ENCODE measurements around the gene CNIH1. TPM values are rescaled to one million over a fixed set of nuclear protein-coding genes. Genes with fewer than 3 reads are reported as not detected.
"Not testable (repeated sequence)": the region's sequence is repeated elsewhere in the genome, so short reads cannot be mapped to it uniquely, and the experiment has no call there.

The CNIH1 gene
- total RNA-seq, 1 donor from 2014 or later = 86.8 TPM

DNA sequence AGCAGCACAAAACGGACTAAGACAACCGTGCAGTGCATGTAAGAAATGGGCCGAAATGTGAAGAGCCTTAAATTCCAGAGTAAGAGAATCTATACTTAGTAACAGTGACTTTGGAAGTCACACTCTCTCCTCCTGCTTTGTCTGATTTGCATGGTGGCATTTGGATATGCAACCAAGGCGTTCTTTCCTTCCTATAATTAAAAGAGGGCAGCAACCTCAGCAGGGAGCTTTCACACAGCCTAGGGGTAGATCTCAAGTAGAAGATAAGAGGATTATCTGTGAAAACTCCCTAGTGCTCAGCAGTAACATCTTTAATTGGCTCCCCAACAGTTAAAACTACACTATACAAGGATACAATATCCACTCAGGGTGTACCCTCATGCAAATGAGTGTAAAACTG lies 31.1 kb upstream of the CNIH1 start:
- DNase-seq (ENCODE audit: missing footprints) (no peak), ATAC-seq (peak; percentile 59)
- intact Hi-C loops (cut with DNase I) = no loop called here

- DNase-seq (ENCODE audit: missing footprints) (no peak), ATAC-seq (peak; percentile 79)
- intact Hi-C loops (cut with DNase I) = no loop called here
These were observed 30.5 kb upstream of the CNIH1 start for GRCh38 chr14:54471641-54472040.

- no peak for DNase-seq (ENCODE audit: missing footprints)
- intact Hi-C loops (cut with DNase I) = no loop called here
- no peak for ATAC-seq
These were observed 29.5 kb upstream of the CNIH1 start for GRCh38 chr14:54470701-54471100.

GRCh38 chr14:54467280-54467679 lies 26.1 kb upstream of the CNIH1 start:
- intact Hi-C loops (cut with DNase I) = no loop called here
- ATAC-seq (no peak), DNase-seq (ENCODE audit: missing footprints) (no peak)

DNA sequence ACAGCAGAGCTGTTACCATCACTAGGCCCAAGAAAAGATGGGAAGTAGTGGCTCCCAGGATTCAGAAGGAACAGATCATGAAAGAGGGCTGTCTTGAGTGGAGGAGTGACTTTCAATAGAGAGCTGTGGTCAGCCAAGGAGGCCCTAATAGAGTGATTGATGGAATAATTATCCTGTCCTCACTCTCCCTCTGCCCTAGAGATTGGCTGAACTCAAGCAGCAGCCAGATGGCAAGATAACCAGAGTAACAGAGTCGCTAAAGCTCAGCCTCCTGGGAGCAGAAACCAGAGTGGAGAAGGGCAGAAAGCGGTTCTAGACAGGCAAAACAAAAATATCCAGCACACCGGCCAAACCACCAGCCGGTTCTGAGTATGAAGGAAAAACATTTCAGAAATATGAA lies 24.5 kb upstream of the CNIH1 start:
- DNase-seq (ENCODE audit: missing footprints) (no peak), ATAC-seq (no peak)
- intact Hi-C loops (cut with DNase I) = no loop called here

GRCh38 chr14:54462048-54462447 lies 20.9 kb upstream of the CNIH1 start:
- intact Hi-C loops (cut with DNase I) = no loop called here
- ATAC-seq = no peak

DNA sequence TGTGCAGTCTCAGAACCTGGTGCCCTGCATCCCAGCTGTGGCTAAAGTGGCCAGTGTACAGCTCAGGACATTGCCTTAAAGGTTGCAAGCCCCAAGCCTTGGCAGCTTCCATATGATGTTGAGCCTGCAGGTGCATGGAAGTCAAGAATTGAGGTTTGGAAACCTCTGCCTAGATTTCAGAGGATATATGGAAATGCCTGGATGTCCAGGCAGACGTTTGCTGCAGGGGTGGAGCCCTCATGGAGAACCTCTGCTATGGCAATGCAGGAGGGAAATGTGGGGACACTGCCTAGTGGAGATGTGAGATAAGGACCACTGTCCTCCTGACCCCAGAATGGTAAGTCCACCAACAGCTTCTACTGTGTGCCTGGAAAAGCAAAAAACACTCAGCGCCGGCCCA lies 17.9 kb upstream of the CNIH1 start:
- no peak for DNase-seq (ENCODE audit: missing footprints)
- intact Hi-C loops (cut with DNase I) = no loop called here
- ATAC-seq = no peak

More at GRCh38 chr14:54462048-54462447, 20.9 kb upstream of the CNIH1 start:
- no peak for DNase-seq (ENCODE audit: missing footprints)

- intact Hi-C loops (cut with DNase I); ATAC-seq; DNase-seq (ENCODE audit: missing footprints): not testable (repeated sequence)
These were observed 17.4 kb upstream of the CNIH1 start for GRCh38 chr14:54458536-54458935.

GRCh38 chr14:54457609-54457996 lies 16.4 kb upstream of the CNIH1 start:
- DNase-seq (ENCODE audit: missing footprints) = no peak
- ATAC-seq = no peak
- intact Hi-C loops (cut with DNase I) = no loop called here

DNA sequence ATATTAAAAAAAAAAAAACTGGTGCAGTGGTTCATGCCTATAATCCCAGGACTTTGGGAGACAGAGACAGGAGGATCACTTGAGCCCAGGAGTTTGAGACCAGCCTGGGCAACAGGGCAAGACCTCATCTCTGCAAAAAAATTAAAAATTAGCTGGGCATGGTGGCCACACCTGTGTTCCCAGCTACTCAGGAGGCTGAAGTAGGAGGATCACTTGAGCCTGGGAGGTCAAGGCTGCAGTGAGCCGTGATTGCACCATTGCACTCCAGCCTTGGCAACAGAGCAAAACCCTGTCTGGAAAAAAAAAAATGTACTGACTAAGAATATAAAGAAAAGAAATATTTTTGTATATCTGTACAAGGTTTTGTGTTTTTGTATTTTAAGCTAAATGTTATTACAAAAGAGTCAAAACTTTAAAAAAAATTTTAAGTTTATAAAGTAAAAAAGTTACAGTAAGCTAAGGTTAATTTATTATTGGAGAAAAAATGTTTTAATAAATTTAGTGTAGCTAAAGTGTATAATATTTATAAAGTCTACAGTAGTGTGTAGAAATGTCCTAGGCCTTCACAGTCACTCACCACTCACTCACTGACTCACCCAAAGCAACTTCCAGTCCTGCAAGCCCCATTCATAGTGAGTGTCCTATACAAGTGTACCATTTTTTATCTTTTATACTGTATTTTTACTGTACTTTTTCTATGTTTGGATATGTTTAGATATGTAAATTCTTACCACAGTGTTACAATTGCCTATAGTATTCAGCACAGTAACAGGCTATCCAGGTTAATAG lies 15.8 kb upstream of the CNIH1 start:
- DNase-seq (ENCODE audit: missing footprints); ATAC-seq; intact Hi-C loops (cut with DNase I): not testable (repeated sequence)

GRCh38 chr14:54455363-54455762 lies 14.2 kb upstream of the CNIH1 start:
- DNase-seq (ENCODE audit: missing footprints) (no peak), ATAC-seq (no peak)
- intact Hi-C loops (cut with DNase I) = no loop called here

DNA sequence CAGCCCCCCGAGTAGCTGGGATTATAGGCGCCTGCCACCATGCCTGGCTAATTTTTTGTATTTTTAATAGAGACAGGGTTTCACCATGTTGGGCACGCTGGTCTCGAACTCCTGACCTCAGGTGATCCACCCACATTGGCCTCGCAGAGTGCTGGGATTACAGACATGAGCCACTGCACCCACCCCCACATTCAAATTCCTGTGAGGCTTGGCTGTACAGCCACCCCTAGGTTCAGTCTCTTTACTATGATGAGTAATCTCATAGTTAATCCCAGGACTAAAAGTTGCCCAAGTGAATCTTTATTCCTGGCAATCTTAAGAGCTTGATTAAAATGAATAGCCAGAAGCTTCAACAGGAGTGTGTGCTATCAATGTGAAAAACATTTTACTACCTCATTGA lies 12.8 kb upstream of the CNIH1 start:
- ATAC-seq; intact Hi-C loops (cut with DNase I); DNase-seq (ENCODE audit: missing footprints): not testable (repeated sequence)

DNA sequence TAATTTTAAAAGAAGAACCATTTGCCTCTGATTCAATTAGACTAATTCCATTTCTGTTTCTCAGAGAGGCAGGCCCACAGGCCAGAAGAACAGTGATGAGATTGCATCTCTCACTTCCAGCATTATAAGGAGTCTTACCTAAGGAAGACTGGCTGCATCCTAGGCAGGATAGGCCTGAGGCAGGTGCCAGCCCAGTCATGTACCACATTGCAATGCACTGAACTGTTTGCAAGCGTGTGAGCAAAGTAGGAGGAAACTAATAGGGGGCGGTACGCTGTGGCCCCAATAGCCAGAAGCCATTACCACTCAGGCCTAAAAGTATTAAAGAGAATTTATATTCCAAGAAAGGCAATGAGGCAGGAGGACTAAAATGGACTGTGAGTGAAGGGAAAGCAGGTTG lies 12.1 kb upstream of the CNIH1 start:
- intact Hi-C loops (cut with DNase I) = no loop called here
- no peak for ATAC-seq
- DNase-seq (ENCODE audit: missing footprints) = no peak

- ATAC-seq = no peak
- intact Hi-C loops (cut with DNase I) = no loop called here
These were observed 10.8 kb upstream of the CNIH1 start for GRCh38 chr14:54451961-54452360.

GRCh38 chr14:54451121-54451601 lies 10.0 kb upstream of the CNIH1 start:
- DNase-seq (ENCODE audit: missing footprints) = no peak
- no peak for ATAC-seq
- intact Hi-C loops (cut with DNase I) = no loop called here

More at GRCh38 chr14:54451961-54452360, 10.8 kb upstream of the CNIH1 start:
- DNase-seq (ENCODE audit: missing footprints) = no peak

DNA sequence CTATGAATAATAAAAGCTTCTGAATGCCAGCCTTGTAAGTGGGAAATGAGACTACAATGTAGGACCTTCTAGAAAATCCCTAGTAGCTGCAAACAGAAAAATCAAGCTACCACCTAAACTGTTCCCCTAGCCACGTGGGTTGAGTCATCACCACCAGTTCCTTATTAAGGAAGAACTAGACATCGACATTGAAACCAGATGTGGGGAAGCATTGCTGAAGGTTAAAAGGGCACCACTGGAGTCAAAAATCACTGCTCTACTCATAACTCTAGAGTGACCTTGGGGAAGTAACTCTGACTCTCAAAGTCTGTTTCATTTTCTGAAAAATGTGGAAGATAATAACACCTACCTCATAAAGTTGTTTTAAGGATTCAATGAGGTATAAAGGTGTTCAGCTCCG lies 9.4 kb upstream of the CNIH1 start:
- intact Hi-C loops (cut with DNase I) = no loop called here
- no peak for ATAC-seq
- DNase-seq (ENCODE audit: missing footprints) = no peak

GRCh38 chr14:54447231-54447692 lies 6.1 kb upstream of the CNIH1 start:
- ATAC-seq (no peak), DNase-seq (ENCODE audit: missing footprints) (no peak)
- intact Hi-C loops (cut with DNase I) = no loop called here

DNA sequence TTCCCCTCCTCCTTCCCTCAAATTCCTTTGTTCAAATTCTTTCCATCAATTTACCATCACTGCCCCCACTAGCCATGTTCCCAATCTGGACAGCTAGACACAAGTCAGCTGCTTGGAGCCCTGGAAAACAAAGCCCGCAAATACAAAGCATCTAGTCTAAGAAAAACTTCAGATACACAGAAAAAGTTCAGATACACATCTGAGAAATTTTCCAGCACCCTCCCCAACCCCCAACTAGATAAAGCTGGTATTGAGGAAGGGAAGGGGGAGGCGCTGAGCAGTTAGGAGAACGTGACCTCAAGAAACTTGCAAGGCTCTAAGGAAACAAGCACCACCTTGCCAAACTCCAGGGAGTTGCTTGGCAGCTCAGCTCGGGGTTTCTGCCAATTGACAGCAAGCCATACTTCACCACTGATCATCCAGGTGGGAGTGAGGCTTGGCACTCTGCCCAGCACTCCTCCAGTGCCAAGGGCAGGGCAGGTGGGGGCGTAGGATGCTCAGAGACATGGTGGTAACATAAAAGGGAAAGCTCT lies 5.1 kb upstream of the CNIH1 start:
- ATAC-seq = no peak
- no peak for DNase-seq (ENCODE audit: missing footprints)
- intact Hi-C loops (cut with DNase I) = no loop called here

GRCh38 chr14:54444681-54445080 lies 3.5 kb upstream of the CNIH1 start:
- intact Hi-C loops (cut with DNase I) = no loop called here
- DNase-seq (ENCODE audit: missing footprints) (no peak), ATAC-seq (no peak)

GRCh38 chr14:54443981-54444380 lies 2.8 kb upstream of the CNIH1 start:
- DNase-seq (ENCODE audit: missing footprints) = no peak
- ATAC-seq = no peak
- intact Hi-C loops (cut with DNase I) = no loop called here
